Lung (tissue), 12 donors: ENCODE results near the gene ST8SIA2. TPM values are rescaled to one million over a fixed set of nuclear protein-coding genes. Genes with fewer than 3 reads are reported as not detected.

Experiments used
- ATAC-seq: fragments of 200-7000 bp; cut with Tn5 transposase; one replicate; pipeline ENCODE4 v1.9.1; 2020; ENCODE audit warnings: moderate number of reproducible peaks; ENCODE audit not compliant: insufficient read depth, low FRiP score
- DNase-seq, 3 donors: peaks; one replicate each; pipeline ENCODE4 v3.0.0-alpha.2; 2013 to 2017
- H3K27ac ChIP-seq, 2 donors: one replicate each; pipeline ENCODE4 v1.5.1; 2013; ENCODE audit warnings: mild to moderate bottlenecking in 2 of 2, moderate library complexity in 2 of 2, control low read depth in 1 of 2, inconsistent platforms in 1 of 2, low read depth in 1 of 2, low read length in 1 of 2
- H3K27me3 ChIP-seq, 3 donors: one replicate each; pipeline ENCODE4 v1.5.1; 2013; ENCODE audit warnings: low read length in 2 of 3; ENCODE audit not compliant: control insufficient read depth in 3 of 3, insufficient read depth in 3 of 3
- H3K36me3 ChIP-seq, 4 donors: one replicate each; pipeline ENCODE4 v1.5.1; 2013; ENCODE audit warnings: low read length in 4 of 4, mild to moderate bottlenecking in 1 of 4, moderate library complexity in 1 of 4; ENCODE audit not compliant: control insufficient read depth in 4 of 4, insufficient read depth in 4 of 4
- H3K4me1 ChIP-seq, 5 donors: one replicate each; pipeline ENCODE4 v1.5.1; 2013; ENCODE audit warnings: low read length in 5 of 5, mild to moderate bottlenecking in 2 of 5, moderate library complexity in 1 of 5; ENCODE audit not compliant: control insufficient read depth in 5 of 5, insufficient read depth in 5 of 5
- H3K4me3 ChIP-seq: one replicate; pipeline ENCODE4 v1.5.1; 2013; ENCODE audit warnings: mild to moderate bottlenecking, control low read depth, moderate library complexity
- H3K9ac ChIP-seq, 2 donors: one replicate each; pipeline ENCODE4 v1.5.1; 2013; ENCODE audit warnings: low read length in 2 of 2, control low read depth in 1 of 2; ENCODE audit not compliant: insufficient read depth in 1 of 2
- H3K9me3 ChIP-seq, 4 donors: one replicate each; pipeline ENCODE4 v1.5.1; 2013; ENCODE audit warnings: low read length in 3 of 4, mild to moderate bottlenecking in 1 of 4, moderate library complexity in 1 of 4; ENCODE audit not compliant: control insufficient read depth in 4 of 4, insufficient read depth in 3 of 4
- WGBS, 2 donors: extraction: QIAGEN DNeasy Blood & Tissue Kit; methylation state at CpG; one replicate each; pipeline ENCODE4 v1.1.7; 2013; 5-methylcytosine and 5-hydroxymethylcytosine counted together
- polyA plus RNA-seq, 2 donors: library from polyadenylated mRNA; stranded (reverse); fragments of 200-250 nt; gene quantifications; one replicate each; pipeline ENCODE4 v1.2.1, GENCODE V29; 2013
- total RNA-seq, 2 donors: library from RNA; depleted of rRNA in 1 of 2; stranded (reverse); fragments of >200 nt in 1 of 2; gene quantifications; one replicate each; pipeline ENCODE4 v1.2.1, GENCODE V29; 2014 to 2021
- TF ChIP-seq, protein P1 (sequence below): IDR thresholded peaks from 2 replicates; pipeline ENCODE4 v1.5.1; 2012; ENCODE audit warnings: mild to moderate bottlenecking; ENCODE audit errors: control extremely low read depth, extremely low read depth
- donor health status: control.
- donor health status: control.
- donor health status: Bipolar disorder and iron deficiency.
- donor health status: healthy.
- donor health status: DM: yes; HTN: yes; CAD: no.

ST8SIA2 gene
- total and polyA plus RNA-seq, 4 donors: 1.4 TPM; not detected in 3

DNA sequence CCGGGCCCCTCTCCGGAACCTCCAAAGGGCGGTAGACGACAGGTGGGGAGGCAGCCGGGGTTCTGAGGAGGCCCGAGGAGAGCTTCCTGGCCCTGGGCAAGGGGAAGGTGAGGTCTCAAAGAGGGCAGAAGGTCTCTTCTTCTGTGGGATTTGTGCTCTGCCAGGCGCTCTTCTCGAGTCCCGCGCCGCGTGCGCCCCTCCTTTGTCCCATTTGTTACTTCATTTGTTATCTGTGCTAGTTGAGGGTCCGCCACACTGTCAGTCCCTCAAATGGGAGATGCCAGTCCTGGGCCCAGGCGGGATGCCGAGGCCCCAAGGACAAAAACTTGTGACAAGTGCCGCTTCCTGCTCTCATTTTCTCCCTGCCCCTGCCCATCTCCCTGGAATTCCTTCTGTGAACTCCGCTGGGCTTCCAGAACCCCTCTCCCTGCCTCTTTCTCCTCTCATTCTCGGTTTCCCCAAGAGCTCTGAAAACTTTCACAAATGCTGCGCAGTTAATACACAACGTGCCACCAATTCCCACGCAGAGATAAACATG lies 1.5 kb downstream of the ST8SIA2 start:
- Histone ChIP-seq H3K4me3 (no peak overlapping the region), H3K4me1 (peaks cover 0 to 20% (median 6%) of the 10 kb centered on the region in 5 donors), H3K9ac (no peak overlapping the region), H3K27ac (no peak overlapping the region), H3K36me3 (no peaks in the 10 kb centered on the region), H3K27me3 (peaks cover 21 to 32% (median 21%) of the 10 kb centered on the region in 3 donors), H3K9me3 (no peaks in the 10 kb centered on the region)
- DNase-seq: no peak
- ATAC-seq: no peak
- 20 to 28% methylated on average over 17 to 22 of the region's 22 CpGs for whole genome bisulfite sequencing, 2 donors
- TF ChIP-seq, protein P1, sequence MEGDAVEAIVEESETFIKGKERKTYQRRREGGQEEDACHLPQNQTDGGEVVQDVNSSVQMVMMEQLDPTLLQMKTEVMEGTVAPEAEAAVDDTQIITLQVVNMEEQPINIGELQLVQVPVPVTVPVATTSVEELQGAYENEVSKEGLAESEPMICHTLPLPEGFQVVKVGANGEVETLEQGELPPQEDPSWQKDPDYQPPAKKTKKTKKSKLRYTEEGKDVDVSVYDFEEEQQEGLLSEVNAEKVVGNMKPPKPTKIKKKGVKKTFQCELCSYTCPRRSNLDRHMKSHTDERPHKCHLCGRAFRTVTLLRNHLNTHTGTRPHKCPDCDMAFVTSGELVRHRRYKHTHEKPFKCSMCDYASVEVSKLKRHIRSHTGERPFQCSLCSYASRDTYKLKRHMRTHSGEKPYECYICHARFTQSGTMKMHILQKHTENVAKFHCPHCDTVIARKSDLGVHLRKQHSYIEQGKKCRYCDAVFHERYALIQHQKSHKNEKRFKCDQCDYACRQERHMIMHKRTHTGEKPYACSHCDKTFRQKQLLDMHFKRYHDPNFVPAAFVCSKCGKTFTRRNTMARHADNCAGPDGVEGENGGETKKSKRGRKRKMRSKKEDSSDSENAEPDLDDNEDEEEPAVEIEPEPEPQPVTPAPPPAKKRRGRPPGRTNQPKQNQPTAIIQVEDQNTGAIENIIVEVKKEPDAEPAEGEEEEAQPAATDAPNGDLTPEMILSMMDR: no peak

- H3K4me3 ChIP-seq: no peak overlapping the region
- H3K4me1 ChIP-seq: peaks cover 0 to 8% (median 0%) of the 10 kb centered on the region in 5 donors
- H3K27ac ChIP-seq: no peak overlapping the region
- no peak overlapping the region for H3K9ac ChIP-seq
- H3K36me3 ChIP-seq: no peaks in the 10 kb centered on the region
- H3K27me3 ChIP-seq: peaks cover 0 to 10% (median 2%) of the 10 kb centered on the region in 3 donors
- no peak for DNase-seq
- TF ChIP-seq, protein P1: no peak
- 82 to 86% methylated on average over 8 of the region's 8 CpGs for WGBS, 2 donors
- peaks cover 0 to 2% (median 0%) of the 10 kb centered on the region in 4 donors for H3K9me3 ChIP-seq
- no peak for ATAC-seq
Measured at GRCh38 chr15:92399271-92399950, 5.7 kb downstream of the ST8SIA2 start.

- 73% methylated on average over 8 of the region's 8 CpGs for WGBS, 2 donors
- TF ChIP-seq, protein P1: no peak
- Histone ChIP-seq H3K4me1 (no peaks in the 10 kb centered on the region), H3K27ac (no peak overlapping the region), H3K27me3 (peaks cover 0 to 2% (median 0%) of the 10 kb centered on the region in 3 donors), H3K4me3 (no peak overlapping the region), H3K9me3 (peaks cover 0 to 2% (median 0%) of the 10 kb centered on the region in 4 donors), H3K36me3 (no peaks in the 10 kb centered on the region), H3K9ac (no peak overlapping the region)
- no peak for DNase-seq
- ATAC-seq: no peak
Measured at GRCh38 chr15:92400573-92400972, 6.9 kb downstream of the ST8SIA2 start.
